HCT116 (cell line): ENCODE data around the gene GPR78. TPM values are rescaled to one million over a fixed set of nuclear protein-coding genes. Genes with fewer than 3 reads are reported as not detected.

ENCODE experiments used
- ATAC-seq: fragments of 200-7000 bp; cut with Tn5 transposase; 2 replicates; pipeline ENCODE4 v1.9.1; 2020; ENCODE audit warnings: mild to moderate bottlenecking, moderate library complexity
- BruUV-seq: library from RNA; stranded (reverse); fragments of 400-500 nt; replicated peaks from 2 replicates; lab custom pipeline; 2021; lab: Mats Ljungman, UMichigan
- CTCF ChIA-PET: fragments of 300-600 bp; sonication (Branson Sonifier 250); formaldehyde crosslinking; loops from one replicate; lab custom pipeline; 2021; ENCODE audit warnings: antibody characterized with exemption; lab: Charles Lee
- POLR2A ChIA-PET: fragments of 300-600, 350-600 bp; sonication (Branson Sonifier 250); formaldehyde crosslinking; loops from one replicate; lab custom pipeline; 2021; ENCODE audit warnings: antibody characterized with exemption; lab: Charles Lee
- RAD21 ChIA-PET, 2 experiments: fragments of 300-600 bp; sonication (Branson Sonifier 250); formaldehyde crosslinking; loops; one replicate each; lab custom pipeline; 2023; ENCODE audit warnings: low total read pairs in 2 of 2; ENCODE audit not compliant: uncharacterized antibody in 2 of 2, unreplicated experiment in 2 of 2, low non-redundant PET in 1 of 2; lab: Charles Lee
- DNase-seq: peaks from one replicate; pipeline ENCODE4 v3.0.0-alpha.2; 2010; ENCODE audit warnings: low read depth, low spot score
- H2AFZ ChIP-seq: fragments of 200-600 bp; shearing (Covaris generic), sonication (generic); 2 replicates; pipeline ENCODE4 v1.6.1; 2017; ENCODE audit warnings: low read depth, mixed run types, mixed read lengths, antibody characterized with exemption, low read length; ENCODE audit not compliant: poor library complexity, severe bottlenecking
- H3K27ac ChIP-seq: 2 replicates; pipeline ENCODE4 v1.5.1; 2012; ENCODE audit warnings: low read depth, low read length
- H3K27me3 ChIP-seq: fragments of 200-600 bp; sonication (generic); 2 replicates; pipeline ENCODE4 v1.6.1; 2016; ENCODE audit warnings: mixed run types, low read length, mixed read lengths; ENCODE audit not compliant: insufficient read depth
- H3K36me3 ChIP-seq, 2 experiments: fragments of 200-500 bp in 1 of 2; fragments of 200-600 bp in 1 of 2; sonication (Bioruptor generic) in 1 of 2; sonication (generic) in 1 of 2; 2 replicates each; pipeline versions ENCODE4 v1.5.1 to v1.6.1; 2014 to 2016; ENCODE audit warnings: low read length in 2 of 2, inconsistent platforms in 1 of 2, mixed read lengths in 1 of 2, mixed run types in 1 of 2; ENCODE audit not compliant: insufficient read depth in 2 of 2, control insufficient read depth in 1 of 2
- H3K4me1 ChIP-seq, 2 experiments: fragments of 200-600 bp in 1 of 2; sonication (generic) in 1 of 2; 2 replicates each; pipeline versions ENCODE4 v1.5.1 to v1.6.1; 2012 to 2017; ENCODE audit warnings: low read length in 2 of 2, inconsistent platforms in 1 of 2, mild to moderate bottlenecking in 1 of 2, mixed read lengths in 1 of 2, mixed run types in 1 of 2, moderate library complexity in 1 of 2; ENCODE audit not compliant: insufficient read depth in 2 of 2, control insufficient read depth in 1 of 2
- H3K4me2 ChIP-seq: fragments of 200-600 bp; sonication (generic); 2 replicates; pipeline ENCODE4 v1.6.1; 2017; ENCODE audit warnings: mixed run types, low read length, mixed read lengths
- H3K4me3 ChIP-seq, 2 experiments: fragments of 200-600 bp in 1 of 2; sonication (generic) in 1 of 2; replicated peaks in 1 of 2; 2 replicates each; pipeline ENCODE4 v1.5.1; 2011 to 2016; ENCODE audit warnings: low read length in 2 of 2, control low read depth in 1 of 2, low read depth in 1 of 2, mild to moderate bottlenecking in 1 of 2, mixed read lengths in 1 of 2, mixed run types in 1 of 2
- H3K79me2 ChIP-seq: fragments of 200-600 bp; sonication (generic); 2 replicates; pipeline ENCODE4 v1.6.1; 2017; ENCODE audit warnings: mild to moderate bottlenecking, mixed run types, low read length, moderate library complexity, mixed read lengths; ENCODE audit not compliant: insufficient read depth
- H3K9ac ChIP-seq: fragments of 200-600 bp; sonication (generic); 2 replicates; pipeline ENCODE4 v1.6.1; 2016; ENCODE audit warnings: low read length, mixed read lengths
- H3K9me2 ChIP-seq: fragments of 200-600 bp; sonication (generic), shearing (Covaris generic); 2 replicates; pipeline ENCODE4 v1.6.1; 2017; ENCODE audit warnings: mixed run types, mild to moderate bottlenecking, moderate library complexity; ENCODE audit not compliant: insufficient read depth
- H3K9me3 ChIP-seq, 2 experiments: fragments of 200-500 bp in 1 of 2; fragments of 200-600 bp in 1 of 2; sonication (Bioruptor generic) in 1 of 2; sonication (generic) in 1 of 2; 2 replicates each; pipeline ENCODE4 v1.6.1; 2014 to 2017; ENCODE audit warnings: low read length in 2 of 2, mixed read lengths in 2 of 2, inconsistent platforms in 1 of 2, low read depth in 1 of 2, mild to moderate bottlenecking in 1 of 2, mixed run types in 1 of 2, moderate library complexity in 1 of 2; ENCODE audit not compliant: control insufficient read depth in 1 of 2, insufficient read depth in 1 of 2
- H4K20me1 ChIP-seq: fragments of 200-600 bp; sonication (generic), shearing (Covaris generic); 2 replicates; pipeline ENCODE4 v1.6.1; 2017; ENCODE audit warnings: mixed run types, mild to moderate bottlenecking, moderate library complexity; ENCODE audit not compliant: insufficient read depth
- CBX3 ChIP-seq: IDR thresholded peaks from 2 replicates; pipeline ENCODE4 v1.6.1; 2012; ENCODE audit warnings: low read depth
- CEBPB ChIP-seq: IDR thresholded peaks from 2 replicates; pipeline ENCODE4 v1.6.1; 2012; ENCODE audit warnings: low read depth
- EGR1 ChIP-seq: IDR thresholded peaks from 2 replicates; pipeline ENCODE4 v1.6.1; 2012; ENCODE audit warnings: low read depth
- ELF1 ChIP-seq: IDR thresholded peaks from 2 replicates; pipeline ENCODE4 v1.6.1; 2012; ENCODE audit warnings: low read depth, borderline replicate concordance
- EZH2 ChIP-seq: fragments of 200-600 bp; sonication (generic); IDR thresholded peaks from 2 replicates; pipeline ENCODE4 v1.6.1; 2017; ENCODE audit warnings: antibody characterized with exemption, mixed run types
- EZH2phosphoT487 ChIP-seq: fragments of 200-600 bp; IDR thresholded peaks from 2 replicates; pipeline ENCODE4 v1.6.1; 2018; ENCODE audit warnings: antibody characterized with exemption, borderline replicate concordance
- FOSL1 ChIP-seq: IDR thresholded peaks from 2 replicates; pipeline ENCODE4 v1.6.1; 2012; ENCODE audit warnings: low read depth
- JUND ChIP-seq: IDR thresholded peaks from 2 replicates; pipeline ENCODE4 v1.6.1; 2012
- POLR2A ChIP-seq: IDR thresholded peaks from 2 replicates; pipeline ENCODE4 v1.7.0; 2011; ENCODE audit warnings: borderline replicate concordance; ENCODE audit not compliant: insufficient read depth, insufficient read length; ENCODE audit errors: extremely low read depth
- POLR2AphosphoS5 ChIP-seq: IDR thresholded peaks from 2 replicates; pipeline ENCODE4 v1.6.1; 2011; ENCODE audit warnings: mild to moderate bottlenecking, low read depth, low read length, moderate library complexity
- RAD21 ChIP-seq: IDR thresholded peaks from 2 replicates; pipeline ENCODE4 v1.6.1; 2012; ENCODE audit warnings: low read depth, mild to moderate bottlenecking
- SIN3A ChIP-seq: IDR thresholded peaks from 2 replicates; pipeline ENCODE4 v1.6.1; 2012; ENCODE audit warnings: low read depth
- SP1 ChIP-seq: IDR thresholded peaks from 2 replicates; pipeline ENCODE4 v1.6.1; 2012; ENCODE audit warnings: low read depth
- TCF7L2 ChIP-seq: IDR thresholded peaks from 2 replicates; pipeline ENCODE4 v1.7.0; 2011; ENCODE audit warnings: borderline replicate concordance, inconsistent platforms; ENCODE audit not compliant: insufficient read depth, insufficient read length; ENCODE audit errors: extremely low read depth
- ZBTB33 ChIP-seq: IDR thresholded peaks from 2 replicates; pipeline ENCODE4 v1.6.1; 2011; ENCODE audit warnings: mild to moderate bottlenecking, low read length, moderate library complexity; ENCODE audit not compliant: insufficient replicate concordance; ENCODE audit errors: extremely low read depth
- ZNF274 ChIP-seq: fragments of 200-500 bp; sonication (Bioruptor generic); IDR thresholded peaks from 2 replicates; pipeline ENCODE4 v1.6.1; 2014; ENCODE audit warnings: mild to moderate bottlenecking, low read depth, low read length, inconsistent platforms
- intact Hi-C: fragments of 100-400 bp; cut with micrococcal nuclease; formaldehyde crosslinking; loops from 2 replicates; pipeline ENCODE4 v1.10.0; 2022
- total RNA-seq: library from RNA; stranded (reverse); gene quantifications from one replicate; pipeline ENCODE4 v1.2.1, GENCODE V29; 2021; ENCODE audit not compliant: unreplicated experiment

The GPR78 gene
- total RNA-seq, 1 experiment from 2014 or later, result not detected

GRCh38 chr4:8559524-8560264, 20.5 kb upstream of the GPR78 start:
- no peak overlapping the region for H3K4me2 ChIP-seq

GRCh38 chr4:8560265-8561047, 19.7 kb upstream of the GPR78 start:
- H4K20me1 ChIP-seq, result no peaks in the 10 kb centered on the region
- H3K9ac ChIP-seq, result no peak overlapping the region
- no peaks in the 10 kb centered on the region for H3K27me3 ChIP-seq
- no peak overlapping the region for H3K27ac ChIP-seq
- H3K4me1 ChIP-seq, result peaks cover 0 to 5% of the 10 kb centered on the region in 2 experiments; a peak in 1 of 4 replicates
- H2AFZ ChIP-seq, result no peak overlapping the region
- CTCF ChIA-PET, result interaction anchor here (1.4 kb wide), 1 partner anchor 14 kb away, joined by 3 read pairs; no protein-coding TSS in a partner anchor
- POLR2A ChIA-PET, result no interaction called here
- no peak overlapping the region for H3K4me3 ChIP-seq
- RAD21 ChIA-PET, result no interaction called here
- H3K9me2 ChIP-seq, result no peaks in the 10 kb centered on the region
- DNase-seq (no peak), ATAC-seq (no peak)
- intact Hi-C loops, result no loop called here
- no peak overlapping the region for H3K4me2 ChIP-seq
- no TSS peak for BruUV-seq
- H3K79me2 ChIP-seq, result no peaks in the 10 kb centered on the region
- H3K36me3 ChIP-seq, result no peaks in the 10 kb centered on the region
- H3K9me3 ChIP-seq, result no peaks in the 10 kb centered on the region
- TF ChIP-seq FOSL1 (no peak), TCF7L2 (no peak), RAD21 (no peak), JUND (no peak), POLR2AphosphoS5 (no peak), ELF1 (no peak), EZH2 (no peak), POLR2A (no peak), SP1 (no peak), CBX3 (no peak), ZBTB33 (no peak), SIN3A (no peak)
- TF ChIP-seq, all 23 proteins: peak for 0

More at GRCh38 chr4:8559524-8560264, 20.5 kb upstream of the GPR78 start:
- TF ChIP-seq POLR2A, result no peak
- no peak for TF ChIP-seq CEBPB
- TF ChIP-seq EZH2phosphoT487, result no peak
- no peak for TF ChIP-seq EGR1
- no peak for TF ChIP-seq ZNF274
- RAD21 ChIA-PET, result no interaction called here
- H3K27me3 ChIP-seq, result no peaks in the 10 kb centered on the region
- H3K9ac ChIP-seq, result no peak overlapping the region
- H3K4me3 ChIP-seq, result no peak overlapping the region
- POLR2A ChIA-PET, result no interaction called here
- H3K79me2 ChIP-seq, result no peaks in the 10 kb centered on the region
- H3K9me2 ChIP-seq, result no peaks in the 10 kb centered on the region
- no peaks in the 10 kb centered on the region for H4K20me1 ChIP-seq
- H3K27ac ChIP-seq, result no peak overlapping the region
- no peaks in the 10 kb centered on the region for H3K9me3 ChIP-seq
- intact Hi-C loops, result no loop called here
- H3K36me3 ChIP-seq, result no peaks in the 10 kb centered on the region
- ATAC-seq, result no peak
- no peak overlapping the region for H2AFZ ChIP-seq
- DNase-seq, result no peak
- H3K4me1 ChIP-seq, result peaks cover 0 to 5% of the 10 kb centered on the region in 2 experiments; a peak in 1 of 4 replicates
- no TSS peak for BruUV-seq
- CTCF ChIA-PET, result interaction anchor here (1.4 kb wide), 1 partner anchor 13 kb away, joined by 3 read pairs; no protein-coding TSS in a partner anchor
